ENCODE measurements around the gene SLX4IP.

Gene SLX4IP

DNA sequence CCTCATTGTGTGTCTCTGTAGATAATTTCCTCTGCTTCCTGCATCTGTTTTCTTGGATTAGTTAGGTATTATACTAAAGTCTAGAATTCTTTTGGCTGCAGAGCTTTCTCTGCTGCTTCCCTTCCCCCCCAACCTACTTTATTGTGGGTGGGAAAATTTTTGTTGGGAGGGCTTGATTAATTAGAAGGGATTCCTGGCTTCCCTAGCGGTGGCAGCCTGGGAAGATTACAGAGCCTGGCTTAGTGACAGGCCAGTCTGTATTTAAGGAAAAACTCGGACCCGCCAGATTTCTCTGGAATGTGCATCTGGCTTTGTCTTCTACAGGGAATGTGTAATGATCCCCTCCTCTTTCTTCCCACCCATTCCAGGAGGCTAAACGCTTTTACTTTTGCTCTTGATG, 31.2 kb downstream of the SLX4IP start:
- no peak for DNase-seq (ENCODE audit: low spot score)

DNA sequence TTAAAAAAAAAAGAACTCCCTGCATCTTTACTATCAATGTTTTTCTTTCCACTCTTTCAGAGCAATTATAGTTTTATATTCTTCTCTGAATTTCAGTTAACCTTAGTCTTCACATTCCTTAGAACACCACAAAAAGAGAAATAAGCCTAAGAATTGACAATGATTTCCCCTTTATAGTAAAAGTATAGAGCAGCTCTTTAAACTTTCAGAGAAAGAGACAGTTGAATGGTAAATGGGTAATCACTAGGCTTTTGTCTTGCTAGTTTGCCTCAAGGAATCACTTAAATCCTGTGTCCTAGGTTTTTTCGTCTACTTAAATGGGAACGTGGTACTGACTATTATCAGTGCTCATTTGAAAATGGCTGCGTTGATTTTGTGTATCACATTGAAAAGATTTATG, 31.8 kb downstream of the SLX4IP start:
- no peak for DNase-seq (ENCODE audit: low spot score)

DNA sequence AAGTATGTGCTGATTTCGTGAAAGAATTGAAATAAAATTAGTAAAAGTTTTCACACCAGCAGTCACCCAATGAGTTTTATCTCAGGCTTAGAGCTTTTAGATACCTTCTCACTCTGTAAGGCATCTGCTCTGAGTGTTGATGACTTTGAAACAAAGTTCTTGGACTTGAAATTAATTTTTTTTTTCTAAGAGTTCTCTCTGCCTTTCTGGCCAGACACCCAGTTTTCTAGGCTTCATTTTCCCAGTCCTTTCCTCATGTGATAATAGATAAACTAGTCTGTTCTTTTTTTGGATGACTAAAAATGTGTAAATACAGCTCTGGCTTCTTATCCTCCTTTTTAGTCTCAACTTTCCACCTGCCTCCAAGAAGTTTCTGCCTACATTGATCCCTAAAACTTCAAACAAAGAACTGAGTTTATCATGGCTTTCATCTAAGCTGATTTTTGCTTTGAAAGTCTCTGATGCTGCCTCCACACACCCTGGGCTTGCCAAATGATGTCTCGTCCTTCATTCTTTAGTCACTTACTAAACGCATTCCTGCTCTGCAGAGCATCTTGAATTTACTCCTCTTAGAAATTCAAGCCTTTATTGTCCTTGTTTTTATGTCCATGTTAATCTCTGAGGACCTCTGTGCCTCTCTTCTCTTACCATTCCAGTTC, 32.7 kb downstream of the SLX4IP start:
- DNase-seq (ENCODE audit: low spot score), result no peak

DNA sequence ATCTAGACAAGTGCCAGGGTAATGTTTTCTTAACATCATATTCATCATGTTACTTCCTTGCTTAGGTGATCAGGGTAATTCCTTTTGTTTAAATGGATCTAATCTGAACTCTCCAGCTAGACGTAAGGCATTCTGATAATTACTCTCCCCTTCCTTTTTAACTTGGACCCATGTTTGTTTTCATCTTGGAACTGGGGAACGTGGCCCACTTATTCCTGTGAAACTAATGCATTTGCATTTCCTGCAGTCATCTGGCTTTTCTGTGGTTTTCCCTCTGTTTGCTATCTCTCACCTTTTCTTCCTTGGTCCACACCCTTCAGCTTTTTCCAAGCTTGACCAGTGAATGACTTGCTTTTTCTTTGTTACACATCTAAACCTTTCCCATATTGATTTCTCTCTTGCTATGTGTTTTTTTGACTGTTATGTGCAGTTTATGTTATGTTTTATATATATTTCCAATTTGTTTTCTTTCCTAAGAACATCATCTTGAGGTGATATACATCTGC, 33.3 kb downstream of the SLX4IP start:
- DNase-seq (ENCODE audit: low spot score), result no peak

DNA sequence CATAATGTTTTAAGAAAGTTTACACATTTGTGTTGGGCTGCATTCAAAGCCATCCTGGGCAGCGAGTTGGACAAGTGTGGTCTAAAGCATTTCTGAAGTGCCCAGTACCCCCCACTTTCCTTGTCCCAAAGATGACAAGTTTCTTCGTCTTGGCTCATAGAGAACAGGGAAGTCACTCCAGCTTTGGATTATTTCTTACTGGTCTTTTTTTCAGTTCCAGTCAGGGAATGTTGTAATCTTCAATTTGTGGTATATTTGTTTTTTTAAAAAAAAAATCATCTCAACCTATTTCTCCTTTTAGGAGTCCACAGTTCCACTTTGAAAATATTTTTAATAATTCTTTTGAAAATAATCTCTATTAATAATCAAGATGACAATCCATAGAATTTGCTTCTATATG, 34.0 kb downstream of the SLX4IP start:
- no peak for DNase-seq (ENCODE audit: low spot score)

DNA sequence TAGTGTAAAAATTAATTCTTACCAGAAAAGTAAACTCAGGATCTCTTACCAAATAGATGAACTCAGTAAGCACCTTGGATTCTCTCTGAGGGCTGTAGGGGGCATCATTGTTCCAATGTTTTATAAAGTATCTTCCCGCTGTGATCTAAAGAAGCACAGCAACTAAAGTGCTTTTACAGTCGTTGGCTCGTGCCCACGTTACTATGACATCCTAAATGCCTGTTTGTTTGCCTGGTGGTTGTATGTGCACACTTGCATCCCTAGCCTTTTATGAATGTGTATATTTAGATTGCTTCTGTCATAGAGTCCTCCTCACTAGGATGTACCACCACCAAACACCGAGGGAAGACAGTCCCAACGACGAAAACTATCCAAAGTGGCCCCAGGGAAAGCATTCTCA, 34.5 kb downstream of the SLX4IP start:
- peak; percentile 93 for DNase-seq (ENCODE audit: low spot score)

DNA sequence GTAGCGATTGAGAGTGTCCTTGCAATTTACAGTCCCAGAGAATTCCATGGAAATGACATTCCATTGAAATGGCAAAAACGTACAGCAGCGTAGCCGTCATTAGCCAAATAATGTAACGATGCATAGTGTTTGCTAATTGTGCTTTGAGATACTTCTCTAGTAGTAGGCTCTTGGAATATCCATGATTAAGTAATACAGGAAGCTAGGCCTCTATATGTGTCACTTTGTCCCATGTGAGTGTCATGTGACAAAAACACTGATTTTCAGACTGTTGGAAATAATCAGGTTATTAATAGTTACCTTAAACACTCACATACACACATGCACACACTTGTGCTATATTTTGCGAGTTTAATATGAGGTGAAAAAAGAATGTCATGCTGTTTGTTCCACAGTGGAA, 35.2 kb downstream of the SLX4IP start:
- DNase-seq (ENCODE audit: low spot score), result no peak

DNA sequence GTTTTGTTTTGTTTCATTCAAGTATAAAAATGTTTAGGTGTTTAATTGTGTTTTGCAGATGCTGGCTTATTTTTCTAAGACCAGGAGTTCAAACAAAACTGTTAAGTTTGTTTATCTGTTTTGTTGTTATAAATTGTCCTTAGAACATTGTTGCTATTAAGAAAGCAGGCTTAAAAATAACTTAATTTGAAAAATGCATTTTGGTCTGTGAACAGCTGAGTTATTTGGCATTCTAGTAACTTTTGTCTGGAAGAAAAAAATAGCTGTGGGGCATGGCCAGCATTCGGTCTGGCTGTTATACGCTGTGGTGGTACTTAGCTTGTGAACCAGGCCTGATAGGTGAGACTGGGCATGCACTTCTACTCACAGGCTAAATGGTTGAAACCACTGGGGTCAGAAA, 37.8 kb downstream of the SLX4IP start:
- DNase-seq (ENCODE audit: low spot score), result no peak

DNA sequence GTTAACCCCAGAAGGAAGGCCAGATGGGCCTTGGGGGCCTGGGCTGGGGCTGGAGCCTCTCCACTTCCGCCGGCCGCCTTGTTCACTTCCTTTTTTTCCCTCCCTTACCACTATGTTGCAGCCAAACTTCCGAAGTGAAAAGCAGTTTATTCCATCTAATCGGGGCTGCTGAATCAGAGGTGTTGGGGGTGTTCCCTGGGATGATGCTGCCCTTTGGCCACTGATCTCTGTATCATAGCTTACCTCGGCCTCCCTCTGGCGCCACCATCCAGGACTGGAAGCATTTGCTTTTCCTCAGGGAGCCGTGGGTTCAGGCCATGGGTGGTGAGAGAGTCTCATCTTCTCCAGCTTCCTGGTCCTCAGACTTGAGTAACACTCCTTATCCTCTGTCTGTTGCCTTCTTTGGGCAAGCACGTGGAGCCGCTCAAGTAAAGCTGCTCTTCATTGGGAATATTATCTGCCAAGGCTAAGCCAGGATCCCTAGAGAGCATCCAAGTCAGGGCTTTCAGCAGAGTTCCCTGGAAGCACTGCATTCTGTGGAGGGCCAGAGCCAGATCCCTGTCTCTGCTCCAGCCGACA, 39.6 kb downstream of the SLX4IP start:
- no peak for DNase-seq (ENCODE audit: low spot score)

DNA sequence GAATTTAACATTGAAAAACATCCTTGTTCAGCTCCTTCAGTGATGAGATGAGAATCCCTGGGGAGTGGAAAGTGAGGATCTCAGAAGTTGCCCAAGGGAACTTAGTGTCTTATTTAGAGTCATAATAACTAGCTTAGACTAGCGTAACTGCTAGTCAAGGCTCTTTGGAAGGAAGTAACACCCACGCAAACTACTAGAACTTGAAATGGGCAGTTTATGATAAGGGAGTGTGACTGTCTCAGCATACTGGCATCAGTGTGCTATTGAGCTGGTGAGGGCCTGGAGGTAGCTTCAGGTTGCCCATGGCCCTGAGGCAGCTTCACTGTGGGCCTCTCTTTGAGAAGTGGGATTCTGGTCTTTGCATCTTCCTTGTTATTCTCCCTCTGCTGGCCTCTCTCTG, 40.1 kb downstream of the SLX4IP start:
- no peak for DNase-seq (ENCODE audit: low spot score)

DNA sequence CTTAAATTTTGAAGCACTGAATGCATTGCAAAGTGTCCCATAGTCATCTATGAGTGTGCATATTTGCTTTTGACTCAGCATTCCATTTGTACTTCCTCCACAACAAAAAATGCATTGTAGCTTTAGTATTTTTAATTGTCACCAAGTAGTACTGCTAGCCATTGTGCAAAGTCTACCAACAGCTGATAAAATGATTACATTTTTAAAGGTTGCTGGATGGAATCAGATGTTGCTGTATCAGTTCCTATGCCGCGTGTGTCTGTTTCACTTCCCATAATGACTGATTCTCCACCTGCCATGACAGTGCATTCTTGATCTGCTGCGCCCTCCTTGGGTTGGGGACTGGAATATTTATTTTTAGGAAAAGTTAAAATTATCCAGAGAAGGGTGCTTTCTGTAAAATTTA, 41.2 kb downstream of the SLX4IP start:
- DNase-seq (ENCODE audit: low spot score), result peak; percentile 49

DNA sequence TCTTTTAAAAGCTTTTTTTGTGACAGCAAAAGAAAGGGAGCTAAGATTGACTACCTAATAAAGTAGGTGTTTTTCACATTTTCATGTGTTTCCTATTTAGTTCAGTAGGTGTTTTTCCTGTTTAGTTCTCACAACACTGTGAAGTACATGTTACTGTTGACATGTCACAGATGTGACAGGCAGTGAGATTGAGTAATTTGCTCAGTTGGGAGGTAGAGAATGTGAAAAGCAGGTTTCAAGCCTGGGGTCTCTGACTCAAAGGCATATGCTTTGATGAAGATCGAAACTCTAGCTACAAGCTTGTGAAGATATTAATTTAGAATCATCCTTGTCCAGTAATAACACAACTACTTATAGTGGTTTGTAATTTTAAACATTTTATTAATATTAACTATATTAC, 43.1 kb downstream of the SLX4IP start:
- DNase-seq (ENCODE audit: low spot score), result no peak

DNA sequence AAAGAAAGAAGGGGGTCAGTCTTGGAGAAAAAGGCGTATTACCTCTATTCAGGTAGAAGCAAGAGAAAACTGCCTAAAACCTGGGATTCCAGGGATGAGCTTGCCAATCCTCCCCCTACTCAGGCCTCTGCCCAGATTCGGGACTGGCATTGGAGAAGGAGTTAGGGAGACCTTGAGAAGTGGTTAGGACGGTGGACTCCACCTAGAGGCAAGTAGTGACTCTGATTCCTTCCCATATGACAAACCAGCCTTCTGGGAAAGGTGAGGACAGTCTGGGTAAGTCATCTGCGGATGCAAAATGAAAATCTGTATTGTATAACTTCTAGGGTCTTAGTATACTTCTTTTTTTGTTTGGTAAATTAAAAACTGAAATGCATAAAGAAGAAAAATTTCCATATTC, 43.8 kb downstream of the SLX4IP start:
- DNase-seq (ENCODE audit: low spot score), result no peak

DNA sequence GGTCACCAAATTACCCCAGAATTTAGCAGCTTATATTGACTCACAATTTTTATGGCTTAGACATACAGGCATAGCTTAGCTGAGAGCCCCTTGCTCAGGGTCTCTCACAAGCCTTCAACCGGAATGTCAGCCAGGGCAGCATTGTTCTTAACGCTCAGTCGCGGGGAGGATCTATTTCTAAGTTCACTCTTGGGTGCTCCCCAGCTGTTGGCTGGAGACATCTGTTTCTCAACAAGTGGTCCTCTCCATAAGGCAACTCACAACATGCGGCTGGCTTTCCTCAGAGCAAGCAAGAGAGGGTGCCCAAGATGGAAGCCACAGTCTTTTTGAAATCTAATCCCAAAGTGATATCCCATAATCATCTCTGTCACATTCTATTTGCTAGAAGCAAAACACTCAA, 46.6 kb downstream of the SLX4IP start:
- DNase-seq (ENCODE audit: low spot score), result no peak

DNA sequence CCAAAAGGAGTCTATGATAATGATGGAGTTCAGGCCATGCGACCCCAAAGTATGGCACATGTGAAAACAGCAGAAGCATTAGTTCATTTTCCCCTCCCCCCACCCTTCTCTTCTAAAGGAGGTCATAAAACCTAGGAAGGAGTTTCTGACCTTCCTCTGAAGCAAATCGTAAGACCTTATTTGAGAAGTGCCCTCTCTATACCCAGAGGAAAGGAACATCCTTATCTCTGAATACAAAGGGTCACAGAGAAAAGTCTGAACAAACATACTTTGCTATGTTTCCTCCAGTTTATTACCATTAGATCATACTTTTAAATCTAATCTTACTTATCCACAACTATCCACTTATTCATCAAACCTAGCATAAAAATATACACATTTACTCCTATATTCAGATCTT, 48.6 kb downstream of the SLX4IP start:
- DNase-seq (ENCODE audit: low spot score), result no peak

DNA sequence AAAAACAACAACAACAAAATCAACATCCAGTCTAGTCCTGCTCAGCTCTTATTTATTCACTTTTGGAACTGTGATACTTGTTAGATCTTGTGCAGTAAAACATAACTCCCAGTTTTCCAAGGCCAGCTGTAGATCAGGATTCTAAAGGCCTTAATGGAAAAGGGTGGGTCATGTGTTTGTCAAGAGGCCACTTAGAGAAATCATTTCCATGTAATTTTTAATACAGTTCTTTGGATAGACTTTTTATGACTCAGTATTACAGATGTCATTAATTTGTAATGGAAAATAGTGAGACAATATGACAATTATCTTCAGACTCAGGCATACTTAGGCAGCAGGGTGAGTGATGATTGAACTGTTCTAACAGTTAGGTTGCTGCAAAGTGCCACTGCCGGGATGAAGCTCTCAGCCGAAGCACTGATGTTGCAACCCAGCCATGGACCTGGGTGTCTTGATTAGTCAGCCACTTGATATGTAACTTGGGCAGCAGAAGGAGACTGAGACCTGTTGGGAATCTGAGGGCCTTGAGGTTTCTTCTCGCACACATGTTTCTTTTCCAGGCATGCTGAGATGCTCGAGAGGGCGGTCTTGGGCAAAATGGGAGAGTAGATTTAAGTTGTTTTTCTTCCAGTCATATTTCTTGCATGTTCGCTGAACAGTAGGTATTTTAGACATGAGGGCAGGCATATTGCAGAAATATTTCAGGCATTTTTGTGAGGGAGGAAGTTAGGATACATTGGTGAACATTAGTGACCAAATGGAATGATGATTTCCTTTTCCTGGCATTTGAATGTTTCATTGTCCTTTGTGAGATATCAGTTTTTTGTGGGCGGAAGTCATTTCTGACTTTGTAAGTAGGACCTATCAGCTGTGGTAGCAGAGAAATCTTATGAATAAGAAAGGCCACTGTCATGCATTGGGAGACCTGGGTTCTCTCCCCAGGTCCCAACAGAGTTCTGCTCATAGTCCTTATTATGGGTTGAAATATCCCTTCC, 52.3 kb downstream of the SLX4IP start:
- DNase-seq (ENCODE audit: low spot score), result no peak

DNA sequence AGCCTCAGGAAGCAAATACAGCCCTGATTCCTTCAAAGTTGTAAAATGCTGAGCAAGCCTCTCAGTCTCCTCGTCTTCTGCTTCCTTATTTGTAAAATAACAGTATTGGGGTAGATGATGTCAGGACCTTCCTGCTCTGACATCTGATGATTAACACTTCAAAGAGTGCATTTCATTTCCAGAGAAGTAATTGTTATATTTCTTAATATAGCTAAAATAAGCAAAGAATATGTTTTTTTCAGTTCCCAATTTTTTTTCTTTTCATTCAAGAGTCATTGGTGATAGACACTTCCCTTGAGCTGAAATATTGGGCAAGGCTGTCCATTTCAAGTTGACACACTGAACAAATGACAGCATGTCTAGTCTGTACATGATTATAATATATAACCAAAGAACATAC, 53.4 kb downstream of the SLX4IP start:
- DNase-seq (ENCODE audit: low spot score), result no peak

DNA sequence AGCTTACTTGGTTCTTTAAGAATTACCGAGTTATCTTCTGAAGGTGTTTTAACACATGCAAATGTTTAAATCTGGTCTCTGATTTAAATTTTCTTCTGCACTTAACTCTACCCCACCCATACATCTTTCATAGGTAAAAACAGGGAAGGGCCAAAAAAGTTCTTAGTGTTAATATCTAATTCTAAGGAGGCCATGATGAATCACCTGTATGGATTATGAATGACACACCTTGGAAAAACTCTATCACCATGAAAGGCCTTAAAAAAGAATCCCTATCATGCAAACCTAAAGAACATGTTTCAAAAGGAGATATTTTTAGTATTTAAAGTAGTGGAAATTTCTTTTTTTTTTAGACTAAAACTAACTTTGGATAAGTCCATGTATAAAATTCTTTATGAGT, 54.7 kb downstream of the SLX4IP start:
- no peak for DNase-seq (ENCODE audit: low spot score)

DNA sequence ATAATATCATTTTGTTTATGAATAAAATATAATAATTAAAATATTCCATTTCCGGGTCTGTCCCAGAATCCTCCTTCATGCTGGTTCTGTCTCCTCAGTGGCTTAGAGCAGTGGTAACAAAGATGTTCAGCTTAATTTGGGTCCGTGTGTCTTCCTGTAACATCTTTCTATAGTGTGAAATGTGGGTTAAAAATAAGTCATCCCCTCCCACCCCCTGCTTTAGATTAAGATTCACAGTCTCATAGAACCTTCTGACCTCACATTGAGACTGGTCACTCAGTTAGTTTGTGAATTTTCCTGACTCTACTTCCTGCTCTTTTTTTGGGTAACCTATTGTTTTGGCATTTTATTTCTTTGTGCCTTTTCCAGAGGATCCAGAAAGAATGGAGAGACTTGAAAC, 55.2 kb downstream of the SLX4IP start:
- no peak for DNase-seq (ENCODE audit: low spot score)

DNA sequence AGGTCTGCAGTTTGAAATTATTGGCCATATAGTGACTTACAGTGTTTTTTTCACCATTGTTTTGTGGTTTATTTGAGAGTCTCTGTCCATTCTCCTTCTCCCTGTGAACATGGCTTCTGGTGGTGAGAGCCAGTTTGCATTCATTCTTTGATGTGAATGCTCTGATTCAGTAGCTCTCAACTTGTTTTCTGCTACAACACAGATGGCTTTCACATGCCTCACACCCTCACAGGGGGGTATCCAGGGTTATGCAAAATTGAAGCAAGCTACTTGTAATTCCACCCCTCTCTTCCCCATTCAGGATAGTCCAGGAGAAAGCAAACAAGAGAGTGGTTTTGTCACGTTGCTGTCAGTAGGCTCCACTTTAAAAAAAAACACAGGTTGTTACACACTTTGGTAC, 55.6 kb downstream of the SLX4IP start:
- peak; percentile 89 for DNase-seq (ENCODE audit: low spot score)

DNA sequence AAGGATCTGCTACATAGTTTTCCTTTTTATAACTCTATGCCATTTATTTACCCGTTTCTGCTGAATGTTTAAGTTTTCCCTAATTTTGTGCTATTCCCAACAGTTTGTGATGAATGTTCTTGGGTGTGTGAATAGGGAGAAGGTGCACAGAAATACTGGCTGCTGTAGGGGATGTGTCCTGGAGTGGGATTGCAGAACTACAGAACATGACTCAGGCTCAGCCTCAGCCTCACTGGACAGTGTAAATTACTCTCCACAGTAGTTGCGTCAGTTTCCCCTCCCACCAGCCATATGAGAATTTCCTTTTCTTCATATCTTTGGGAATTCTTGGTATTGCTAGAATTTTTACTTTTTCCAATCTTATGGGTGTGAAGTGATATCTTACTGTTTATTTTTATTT, 57.0 kb downstream of the SLX4IP start:
- no peak for DNase-seq (ENCODE audit: low spot score)

DNA sequence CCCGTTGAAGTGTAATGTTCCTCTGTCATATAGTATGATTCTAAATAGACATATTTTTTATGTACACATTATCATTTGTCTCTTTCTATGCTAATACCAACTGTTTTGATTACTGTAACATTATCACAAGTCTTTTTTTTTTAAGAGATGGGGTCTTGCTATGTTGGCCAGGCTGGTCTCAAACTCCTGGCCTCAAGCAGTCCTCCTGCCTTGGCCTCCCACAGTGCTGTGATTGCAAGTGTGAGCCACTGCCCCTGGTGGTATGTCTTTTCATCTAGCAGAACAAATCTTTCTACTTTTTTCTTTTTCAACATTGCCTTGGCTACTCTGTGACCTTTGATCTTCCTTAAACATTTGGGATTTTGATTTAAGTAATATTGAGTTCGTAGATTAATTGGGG, 57.7 kb downstream of the SLX4IP start:
- DNase-seq (ENCODE audit: low spot score), result no peak

DNA sequence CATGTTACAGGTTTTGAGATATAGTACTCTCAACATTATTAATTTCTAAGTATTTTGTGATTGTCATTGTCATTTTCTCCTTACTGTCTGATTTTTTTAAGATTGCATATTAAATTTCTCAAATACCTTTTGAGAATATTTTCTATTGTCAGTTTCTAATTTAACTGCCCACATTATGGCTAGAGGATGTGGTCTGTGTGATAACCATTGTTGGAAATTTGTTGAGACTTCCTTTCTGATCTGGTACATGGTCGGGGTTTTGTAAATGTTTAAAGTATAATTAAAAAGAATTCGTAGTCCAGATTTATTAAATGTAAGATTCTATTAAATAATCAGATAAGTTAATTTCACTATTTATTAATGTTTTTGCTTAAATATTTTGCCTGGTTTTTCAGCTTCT, 60.1 kb downstream of the SLX4IP start:
- no peak for DNase-seq (ENCODE audit: low spot score)
